Trophoblast cell (in vitro differentiated cells and primary cell): ENCODE data around the gene MT1H.

Source experiments
- DNase-seq, 2 donors: peaks; one replicate each; pipeline ENCODE4 v3.0.0-alpha.2; 2016
- H2AFZ ChIP-seq: 2 replicates; pipeline ENCODE4 v1.6.1; 2013; ENCODE audit warnings: low read length, moderate library complexity, mild to moderate bottlenecking; ENCODE audit not compliant: insufficient read depth, poor library complexity
- H2AK5ac ChIP-seq: 2 replicates; pipeline ENCODE4 v1.6.1; 2013; ENCODE audit warnings: mild to moderate bottlenecking, low read length
- H2BK120ac ChIP-seq: 2 replicates; pipeline ENCODE4 v1.6.1; 2013; ENCODE audit warnings: low read length, mild to moderate bottlenecking, moderate library complexity; ENCODE audit not compliant: insufficient read depth, poor library complexity
- H2BK12ac ChIP-seq: 2 replicates; pipeline ENCODE4 v1.6.1; 2013; ENCODE audit warnings: mild to moderate bottlenecking, low read length, moderate library complexity
- H2BK5ac ChIP-seq: 2 replicates; pipeline ENCODE4 v1.6.1; 2013; ENCODE audit warnings: low read length, low read depth, moderate library complexity, mild to moderate bottlenecking; ENCODE audit not compliant: poor library complexity
- H3K14ac ChIP-seq: 2 replicates; pipeline ENCODE4 v1.6.1; 2013; ENCODE audit warnings: mild to moderate bottlenecking, low read length
- H3K18ac ChIP-seq: 2 replicates; pipeline ENCODE4 v1.6.1; 2013; ENCODE audit warnings: mild to moderate bottlenecking, low read length
- H3K23ac ChIP-seq: 2 replicates; pipeline ENCODE4 v1.6.1; 2013; ENCODE audit warnings: low read length
- H3K27ac ChIP-seq: 2 replicates; pipeline ENCODE4 v1.5.1; 2013; ENCODE audit warnings: low read depth, mild to moderate bottlenecking, inconsistent platforms, low read length, moderate library complexity
- H3K27me3 ChIP-seq: 2 replicates; pipeline ENCODE4 v1.6.1; 2013; ENCODE audit warnings: inconsistent platforms, mild to moderate bottlenecking, low read length, moderate library complexity; ENCODE audit not compliant: insufficient read depth
- H3K36me3 ChIP-seq, 2 experiments: 1 replicate in 1 of 2; 2 replicates in 1 of 2; pipeline ENCODE4 v1.6.1; 2013; ENCODE audit warnings: low read length in 2 of 2, mild to moderate bottlenecking in 2 of 2, moderate library complexity in 1 of 2; ENCODE audit not compliant: insufficient read depth in 2 of 2, control insufficient read depth in 1 of 2
- H3K4ac ChIP-seq: 2 replicates; pipeline ENCODE4 v1.6.1; 2013; ENCODE audit warnings: low read depth, mild to moderate bottlenecking, low read length, moderate library complexity
- H3K4me1 ChIP-seq, 2 experiments: 1 replicate in 1 of 2; 2 replicates in 1 of 2; pipeline ENCODE4 v1.6.1; 2013; ENCODE audit warnings: low read length in 2 of 2, mild to moderate bottlenecking in 2 of 2, moderate library complexity in 1 of 2; ENCODE audit not compliant: insufficient read depth in 2 of 2, control insufficient read depth in 1 of 2
- H3K4me2 ChIP-seq: 2 replicates; pipeline ENCODE4 v1.6.1; 2013; ENCODE audit warnings: inconsistent platforms, mild to moderate bottlenecking, low read length, moderate library complexity
- H3K4me3 ChIP-seq: 2 replicates; pipeline ENCODE4 v1.5.1; 2013; ENCODE audit warnings: mild to moderate bottlenecking, low read depth, low read length, inconsistent platforms
- H3K79me1 ChIP-seq: one replicate; pipeline ENCODE4 v1.6.1; 2013; ENCODE audit warnings: low read length
- H3K79me2 ChIP-seq: 2 replicates; pipeline ENCODE4 v1.6.1; 2013; ENCODE audit warnings: low read length, mild to moderate bottlenecking; ENCODE audit not compliant: control insufficient read depth, insufficient read depth, poor library complexity
- H3K9ac ChIP-seq: 2 replicates; pipeline ENCODE4 v1.6.1; 2013; ENCODE audit warnings: mild to moderate bottlenecking, low read length
- H3K9me3 ChIP-seq: 2 replicates; pipeline ENCODE4 v1.6.1; 2013; ENCODE audit warnings: low read depth, mild to moderate bottlenecking, control low read depth, inconsistent platforms, low read length; ENCODE audit not compliant: insufficient read depth
- H4K12ac ChIP-seq: 2 replicates; pipeline ENCODE4 v1.6.1; 2013; ENCODE audit warnings: low read depth, mild to moderate bottlenecking, low read length, moderate library complexity
- H4K8ac ChIP-seq: 2 replicates; pipeline ENCODE4 v1.6.1; 2013; ENCODE audit warnings: low read depth, mild to moderate bottlenecking, low read length, moderate library complexity
- H4K91ac ChIP-seq: one replicate; pipeline ENCODE4 v1.6.1; 2013; ENCODE audit warnings: low read depth, mild to moderate bottlenecking, low read length, moderate library complexity
- WGBS: extraction: QIAGEN DNeasy Blood & Tissue Kit; methylation state at CpG from one replicate; pipeline ENCODE4 v1.1.7; 2013; ENCODE audit warnings: missing lambda C conversion rate; ENCODE audit not compliant: insufficient read length, insufficient coverage; ENCODE audit errors: extremely low coverage; 5-methylcytosine and 5-hydroxymethylcytosine counted together

The MT1H gene

DNA sequence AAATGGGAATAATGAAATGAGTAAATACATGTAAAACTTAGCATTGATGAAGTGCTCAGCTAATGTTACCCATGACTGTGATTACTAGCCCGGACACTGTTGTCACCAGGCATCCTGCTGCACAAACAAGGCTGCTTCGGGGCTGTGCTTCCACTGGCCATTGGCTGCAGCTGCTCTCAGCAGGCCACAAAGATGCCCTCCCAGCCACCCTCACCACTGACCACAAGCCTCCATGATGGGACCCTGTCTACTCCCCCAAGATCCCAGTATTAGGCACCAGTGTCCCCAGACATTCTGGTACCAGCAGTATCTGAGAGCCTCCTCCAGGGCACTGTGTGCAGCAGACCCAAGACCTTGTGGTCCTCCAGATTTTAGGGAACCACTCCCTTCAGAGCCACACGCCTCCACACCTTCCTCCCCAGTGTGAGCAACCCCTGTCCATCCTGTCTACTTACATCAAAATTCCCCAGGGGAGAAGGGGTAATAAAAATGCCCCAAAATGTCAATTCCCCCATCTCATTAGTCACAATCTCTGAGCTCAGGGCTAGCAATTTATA is 40.6 kb downstream of the MT1H start:
- Histone ChIP-seq H4K12ac (no peak overlapping the region), H3K79me2 (no peaks in the 10 kb centered on the region), H3K4me2 (no peak overlapping the region), H3K27ac (no peak overlapping the region), H3K4me1 (no peaks in the 10 kb centered on the region), H3K36me3 (no peaks in the 10 kb centered on the region), H3K9me3 (peaks cover 2% of the 10 kb centered on the region), H3K9ac (no peak overlapping the region), H3K4me3 (no peak overlapping the region), H2AK5ac (no peak overlapping the region), H3K79me1 (no peaks in the 10 kb centered on the region), H3K14ac (no peak overlapping the region), H3K18ac (no peak overlapping the region), H3K4ac (no peak overlapping the region), H4K8ac (no peak overlapping the region), H3K27me3 (no peaks in the 10 kb centered on the region), H3K23ac (no peak overlapping the region), H2AFZ (no peak overlapping the region), H2BK12ac (no peak overlapping the region), H4K91ac (no peak overlapping the region), H2BK120ac (no peak overlapping the region), H2BK5ac (no peak overlapping the region)
- DNase-seq, result no peak
- no CpG with 5 or more reads among the region's 3 CpGs for WGBS

DNA sequence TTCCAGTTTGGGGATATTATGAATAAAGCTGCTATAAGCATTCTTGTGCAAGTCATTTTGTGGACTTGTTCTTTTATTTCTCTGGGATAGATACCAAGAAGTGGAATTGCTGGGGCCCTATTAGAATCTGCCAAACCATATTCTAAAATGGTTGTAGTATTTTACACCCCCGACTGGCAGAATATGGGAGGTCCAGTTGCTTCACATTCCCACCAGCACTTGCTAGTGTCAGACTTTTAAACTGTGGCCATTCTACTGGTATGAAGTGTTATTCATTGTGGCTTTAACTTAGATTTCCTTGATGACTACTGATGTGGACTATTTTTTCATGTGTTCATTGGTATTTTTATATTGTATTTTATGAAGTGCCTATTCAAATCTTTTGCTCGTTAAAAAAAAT is 42.2 kb downstream of the MT1H start:
- H3K4ac ChIP-seq, result no peak overlapping the region
- H3K36me3 ChIP-seq, result no peaks in the 10 kb centered on the region
- H3K4me3 ChIP-seq, result no peak overlapping the region
- no peak overlapping the region for H3K27ac ChIP-seq
- no peak overlapping the region for H3K4me2 ChIP-seq
- no peak overlapping the region for H3K18ac ChIP-seq
- H3K4me1 ChIP-seq, result no peaks in the 10 kb centered on the region
- DNase-seq, result no peak
- H3K27me3 ChIP-seq, result no peaks in the 10 kb centered on the region
- no peak overlapping the region for H2BK12ac ChIP-seq
- H3K79me1 ChIP-seq, result no peaks in the 10 kb centered on the region
- no peak overlapping the region for H4K91ac ChIP-seq
- no peak overlapping the region for H3K14ac ChIP-seq
- no peak overlapping the region for H2BK5ac ChIP-seq
- no peak overlapping the region for H4K8ac ChIP-seq
- no peak overlapping the region for H2AK5ac ChIP-seq
- no CpG with 5 or more reads among the region's 2 CpGs for WGBS
- H3K9me3 ChIP-seq, result no peaks in the 10 kb centered on the region
- no peak overlapping the region for H4K12ac ChIP-seq
- no peak overlapping the region for H3K23ac ChIP-seq
- H2BK120ac ChIP-seq, result no peak overlapping the region
- H3K9ac ChIP-seq, result no peak overlapping the region
- no peaks in the 10 kb centered on the region for H3K79me2 ChIP-seq
- no peak overlapping the region for H2AFZ ChIP-seq

DNA sequence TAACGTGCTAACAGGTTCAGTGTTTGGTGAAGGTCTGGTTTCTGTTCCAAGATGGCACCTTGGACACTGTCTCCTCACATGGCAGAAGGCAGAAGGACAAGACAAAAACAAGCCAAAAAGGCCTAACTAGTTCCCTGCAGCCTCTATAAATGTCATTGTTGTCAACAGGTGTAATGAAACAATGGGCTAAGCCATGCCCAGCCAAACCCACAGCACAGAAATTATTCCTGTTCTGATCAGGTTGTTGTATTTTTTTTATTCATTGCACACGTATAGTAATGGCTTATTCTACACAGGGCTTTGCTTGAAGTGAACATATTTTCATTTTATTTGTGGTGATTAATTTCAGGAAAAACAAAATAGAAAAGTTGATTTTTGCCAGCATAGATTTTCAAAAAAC is 44.2 kb downstream of the MT1H start:
- Histone ChIP-seq H4K91ac (no peak overlapping the region), H3K4ac (no peak overlapping the region), H2BK120ac (no peak overlapping the region), H2AK5ac (no peak overlapping the region), H4K8ac (no peak overlapping the region), H2AFZ (no peak overlapping the region), H4K12ac (no peak overlapping the region), H3K9ac (no peak overlapping the region), H3K27me3 (no peaks in the 10 kb centered on the region), H3K27ac (no peak overlapping the region), H3K23ac (no peak overlapping the region), H3K4me3 (no peak overlapping the region), H3K79me1 (no peaks in the 10 kb centered on the region), H3K4me1 (no peaks in the 10 kb centered on the region), H2BK12ac (no peak overlapping the region), H3K4me2 (no peak overlapping the region), H3K9me3 (no peaks in the 10 kb centered on the region), H3K14ac (no peak overlapping the region), H3K36me3 (no peaks in the 10 kb centered on the region), H3K79me2 (no peaks in the 10 kb centered on the region), H2BK5ac (no peak overlapping the region), H3K18ac (no peak overlapping the region)
- whole genome bisulfite sequencing, result no CpG with 5 or more reads among the region's 2 CpGs
- DNase-seq, result no peak

DNA sequence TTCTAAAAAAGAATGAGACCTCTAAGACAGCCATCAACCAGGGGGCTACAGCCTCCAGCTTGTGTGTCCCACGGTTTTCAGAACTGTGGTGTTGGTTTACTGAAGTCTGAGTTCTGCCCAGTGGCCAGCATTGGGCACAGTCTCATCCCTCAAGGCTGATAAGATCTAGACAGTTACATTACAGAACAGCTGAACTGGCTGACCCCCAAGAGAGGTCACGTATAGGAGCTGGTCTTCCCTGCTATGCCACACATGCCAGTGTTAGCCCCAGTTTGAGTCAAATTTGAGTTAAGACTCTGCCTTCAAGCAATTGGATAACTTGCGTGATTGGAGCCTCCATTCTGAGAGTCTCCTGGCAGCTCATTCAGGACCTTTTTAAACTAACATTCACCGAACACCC is 45.5 kb downstream of the MT1H start:
- no peak overlapping the region for H3K4me3 ChIP-seq
- no peak overlapping the region for H3K27ac ChIP-seq
- no peaks in the 10 kb centered on the region for H3K9me3 ChIP-seq
- no peak overlapping the region for H2AK5ac ChIP-seq
- no peaks in the 10 kb centered on the region for H3K79me2 ChIP-seq
- H3K4me2 ChIP-seq, result no peak overlapping the region
- H2BK120ac ChIP-seq, result no peak overlapping the region
- no peak overlapping the region for H3K18ac ChIP-seq
- no peaks in the 10 kb centered on the region for H3K79me1 ChIP-seq
- no peak overlapping the region for H4K8ac ChIP-seq
- no peak overlapping the region for H4K91ac ChIP-seq
- no peak overlapping the region for H2BK5ac ChIP-seq
- WGBS, result no CpG with 5 or more reads among the region's 4 CpGs
- H3K36me3 ChIP-seq, result no peaks in the 10 kb centered on the region
- H3K27me3 ChIP-seq, result no peaks in the 10 kb centered on the region
- no peak overlapping the region for H3K23ac ChIP-seq
- no peak overlapping the region for H2AFZ ChIP-seq
- DNase-seq, result no peak
- no peak overlapping the region for H3K4ac ChIP-seq
- no peak overlapping the region for H4K12ac ChIP-seq
- no peaks in the 10 kb centered on the region for H3K4me1 ChIP-seq
- H3K9ac ChIP-seq, result no peak overlapping the region
- H3K14ac ChIP-seq, result no peak overlapping the region
- H2BK12ac ChIP-seq, result no peak overlapping the region
